Adipose tissue (tissue), 3 donors: ENCODE results near the gene LLGL1. TPM values are rescaled to one million over a fixed set of nuclear protein-coding genes. Genes with fewer than 3 reads are reported as not detected.

Experiments
- H3K27ac ChIP-seq: one replicate; pipeline ENCODE4 v1.5.1; 2013; ENCODE audit warnings: low read depth, low read length
- WGBS, 3 donors: extraction: QIAGEN DNeasy Blood & Tissue Kit; methylation state at CpG; one replicate each; pipeline ENCODE4 v1.1.7; 2013; 5-methylcytosine and 5-hydroxymethylcytosine counted together
- polyA plus RNA-seq, 3 donors: library from polyadenylated mRNA; stranded (reverse); fragments of 200-250 nt; gene quantifications; one replicate each; pipeline ENCODE4 v1.2.3, GENCODE V29; 2013
- donor health status: healthy with polysubstance abuse.
- donor health status: Bipolar disorder and iron deficiency.
- donor health status: healthy.

The LLGL1 gene
- polyA plus RNA-seq, 3 donors = 5.0 to 13.4 (median 7.9) TPM

DNA sequence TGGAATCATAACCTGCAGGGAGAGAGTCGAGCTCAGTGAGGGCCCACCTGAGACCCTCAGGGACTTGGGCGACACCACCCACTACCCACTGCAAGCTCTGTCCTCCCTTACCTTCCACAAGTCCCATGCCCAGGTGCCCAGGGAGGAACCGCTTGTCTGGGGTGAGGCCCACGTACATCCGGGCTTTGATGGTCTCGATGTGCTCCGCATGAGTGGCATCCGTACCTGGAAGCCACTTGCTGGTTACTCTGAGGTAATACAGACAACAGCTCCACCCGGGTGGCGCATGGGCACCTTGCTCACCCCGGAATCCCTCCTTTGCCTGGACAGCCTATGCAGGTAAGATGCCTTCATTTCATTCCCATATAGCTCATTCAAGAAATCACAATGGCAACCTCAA, 59.9 kb downstream of the LLGL1 start:
- 90 to 97% (median 95%) methylated on average over 11 of the region's 11 CpGs for WGBS, 3 donors
- H3K27ac ChIP-seq = no peak overlapping the region

DNA sequence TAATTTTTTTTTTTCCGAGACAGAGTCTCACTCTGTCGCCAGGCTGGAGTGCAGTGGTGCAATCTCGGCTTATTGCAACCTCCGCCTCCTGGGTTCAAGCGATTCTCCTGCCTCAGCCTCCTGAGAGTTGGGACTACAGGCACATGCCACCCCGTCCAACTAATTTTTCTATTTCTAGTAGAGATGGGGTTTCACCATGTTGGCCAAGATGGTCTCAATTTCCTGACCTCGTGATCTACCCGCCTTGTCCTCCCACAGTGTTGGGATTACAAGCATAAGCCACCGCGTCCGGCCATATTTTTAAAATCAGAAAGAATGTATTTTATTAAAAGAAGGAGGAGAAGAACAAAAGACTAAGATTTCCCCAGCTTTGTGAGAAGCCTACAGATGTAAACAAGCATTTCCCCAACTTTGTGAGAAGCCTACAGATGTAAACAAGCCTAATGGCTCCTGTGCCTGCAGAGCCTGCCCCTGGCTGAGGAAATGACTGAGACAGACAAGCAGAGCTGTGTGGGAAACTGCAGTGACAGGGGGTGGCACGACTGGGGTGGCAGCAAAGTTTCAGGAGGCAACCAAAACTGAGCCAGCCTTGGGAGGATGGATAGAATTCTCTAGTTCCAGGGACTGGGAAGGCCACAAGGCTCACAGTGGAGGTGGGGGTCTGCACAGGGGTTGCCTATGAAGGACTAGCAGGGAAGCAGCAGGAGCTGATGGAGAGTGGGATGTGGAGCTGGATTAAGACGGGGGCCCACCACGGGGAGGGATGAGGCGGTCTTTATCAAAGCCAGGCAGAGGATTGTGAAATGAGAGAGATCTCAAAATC, 66.5 kb downstream of the LLGL1 start:
- H3K27ac ChIP-seq = no peak overlapping the region
- 89 to 95% (median 89%) methylated on average over 15 of the region's 15 CpGs for WGBS, 3 donors

Other genes starting within 250 kb of the LLGL1 start
- gene ATPAF2, start 186.5 kb upstream of the LLGL1 start, polyA plus RNA-seq = 10 to 100 TPM in 2 of 3 donors, 1 to 10 TPM in 1; 8.8 to 16.5 (median 15.0) TPM
- gene GID4, start 186.2 kb upstream of the LLGL1 start, polyA plus RNA-seq = 1 to 10 TPM; 4.8 to 7.9 (median 5.9) TPM
- gene DRG2, start 137.7 kb upstream of the LLGL1 start, polyA plus RNA-seq = 10 to 100 TPM; 21.8 to 39.3 (median 30.8) TPM
- gene MYO15A, start 116.9 kb upstream of the LLGL1 start, polyA plus RNA-seq = under 1 TPM; 0.45 to 0.86 (median 0.68) TPM
- 10 to 100 TPM; 21.3 to 50.7 (median 24.4) TPM for gene ALKBH5, start 41.8 kb upstream of the LLGL1 start, polyA plus RNA-seq
- 100 to 1,000 TPM; 189 to 228 (median 200) TPM for gene FLII, start 33.1 kb downstream of the LLGL1 start, polyA plus RNA-seq
- gene MIEF2, start 35.0 kb downstream of the LLGL1 start, polyA plus RNA-seq = 1 to 10 TPM; 2.2 to 8.5 (median 3.0) TPM
- 10 to 100 TPM in 2 of 3 donors, 1 to 10 TPM in 1; 6.5 to 16.6 (median 12.5) TPM for gene TOP3A, start 89.4 kb downstream of the LLGL1 start, polyA plus RNA-seq
- gene SMCR8, start 89.7 kb downstream of the LLGL1 start, polyA plus RNA-seq = 1 to 10 TPM; 3.6 to 5.1 (median 3.8) TPM
- gene SHMT1, start 137.9 kb downstream of the LLGL1 start, polyA plus RNA-seq = 100 to 1,000 TPM in 1 of 3 donors, 10 to 100 TPM in 2; 13.7 to 168 (median 58.8) TPM
- gene EVPLL, start 152.1 kb downstream of the LLGL1 start, polyA plus RNA-seq = 1 to 10 TPM in 1 of 3 donors, not detected in 2; 1.6 TPM